ENCODE data around the gene ANKRD22. TPM values are rescaled to one million over a fixed set of nuclear protein-coding genes. Genes with fewer than 3 reads are reported as not detected.

Gene ANKRD22
- total and polyA plus RNA-seq, 12 donors: 0.29 to 2.0 (median 0.40) TPM; not detected in 4

DNA sequence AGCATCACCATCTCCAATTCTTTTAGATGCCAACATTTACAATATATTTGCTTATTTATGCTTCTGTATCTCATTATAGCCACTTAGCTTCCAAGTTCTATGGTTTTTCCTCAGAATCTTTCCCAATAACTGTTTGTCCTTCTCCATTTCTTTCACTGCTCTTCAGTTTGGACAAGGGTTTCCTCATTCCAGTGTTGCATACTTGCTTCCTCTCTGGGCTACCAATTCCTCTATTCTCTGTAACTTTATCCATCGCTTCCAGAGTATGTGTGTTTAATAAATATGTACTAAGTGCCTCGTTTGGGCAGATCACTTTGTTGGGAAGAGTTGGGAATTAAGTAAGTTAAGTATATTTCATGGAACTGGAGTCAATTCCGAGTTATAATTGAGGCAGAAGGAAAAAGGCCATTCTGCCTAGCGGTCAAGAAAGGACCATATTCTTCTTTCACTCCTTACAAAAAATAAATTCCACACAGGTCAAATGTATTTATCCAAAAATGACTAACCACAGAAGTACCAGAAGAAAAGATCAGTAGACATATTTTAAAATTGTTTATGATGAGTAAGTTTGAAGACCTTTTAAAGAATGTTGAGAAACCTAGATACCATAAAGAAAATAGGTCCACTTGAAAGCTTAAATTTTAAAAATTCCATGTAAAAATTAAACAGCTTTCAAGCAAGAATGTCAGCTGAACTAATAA, 39.2 kb upstream of the ANKRD22 start:
- no peaks in the 10 kb centered on the region for H3K27me3 ChIP-seq
- DNase-seq: no peak
- no peaks in the 10 kb centered on the region for H3K36me3 ChIP-seq (replicated peaks in 1 of 2)
- TF ChIP-seq, protein P1, sequence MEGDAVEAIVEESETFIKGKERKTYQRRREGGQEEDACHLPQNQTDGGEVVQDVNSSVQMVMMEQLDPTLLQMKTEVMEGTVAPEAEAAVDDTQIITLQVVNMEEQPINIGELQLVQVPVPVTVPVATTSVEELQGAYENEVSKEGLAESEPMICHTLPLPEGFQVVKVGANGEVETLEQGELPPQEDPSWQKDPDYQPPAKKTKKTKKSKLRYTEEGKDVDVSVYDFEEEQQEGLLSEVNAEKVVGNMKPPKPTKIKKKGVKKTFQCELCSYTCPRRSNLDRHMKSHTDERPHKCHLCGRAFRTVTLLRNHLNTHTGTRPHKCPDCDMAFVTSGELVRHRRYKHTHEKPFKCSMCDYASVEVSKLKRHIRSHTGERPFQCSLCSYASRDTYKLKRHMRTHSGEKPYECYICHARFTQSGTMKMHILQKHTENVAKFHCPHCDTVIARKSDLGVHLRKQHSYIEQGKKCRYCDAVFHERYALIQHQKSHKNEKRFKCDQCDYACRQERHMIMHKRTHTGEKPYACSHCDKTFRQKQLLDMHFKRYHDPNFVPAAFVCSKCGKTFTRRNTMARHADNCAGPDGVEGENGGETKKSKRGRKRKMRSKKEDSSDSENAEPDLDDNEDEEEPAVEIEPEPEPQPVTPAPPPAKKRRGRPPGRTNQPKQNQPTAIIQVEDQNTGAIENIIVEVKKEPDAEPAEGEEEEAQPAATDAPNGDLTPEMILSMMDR (IDR thresholded peaks at IDR 0.05): no peak
- no peak for TF ChIP-seq POLR2A (IDR thresholded peaks at IDR 0.05)
- H3K9me3 ChIP-seq (replicated peaks in 1 of 3): no peaks in the 10 kb centered on the region
- intact Hi-C loops (cut with DNase I): no loop called here
- peak overlapping the region in 1 of 5 donors; percentile 6 for H3K27ac ChIP-seq
- H3K4me3 ChIP-seq: no peak overlapping the region
- WGBS, 4 donors: 92 to 93% (median 93%) methylated on average over 4 of the region's 4 CpGs
- H3K4me1 ChIP-seq (replicated peaks in 1 of 2): peaks cover 30 to 82% of the 10 kb centered on the region in 2 donors

DNA sequence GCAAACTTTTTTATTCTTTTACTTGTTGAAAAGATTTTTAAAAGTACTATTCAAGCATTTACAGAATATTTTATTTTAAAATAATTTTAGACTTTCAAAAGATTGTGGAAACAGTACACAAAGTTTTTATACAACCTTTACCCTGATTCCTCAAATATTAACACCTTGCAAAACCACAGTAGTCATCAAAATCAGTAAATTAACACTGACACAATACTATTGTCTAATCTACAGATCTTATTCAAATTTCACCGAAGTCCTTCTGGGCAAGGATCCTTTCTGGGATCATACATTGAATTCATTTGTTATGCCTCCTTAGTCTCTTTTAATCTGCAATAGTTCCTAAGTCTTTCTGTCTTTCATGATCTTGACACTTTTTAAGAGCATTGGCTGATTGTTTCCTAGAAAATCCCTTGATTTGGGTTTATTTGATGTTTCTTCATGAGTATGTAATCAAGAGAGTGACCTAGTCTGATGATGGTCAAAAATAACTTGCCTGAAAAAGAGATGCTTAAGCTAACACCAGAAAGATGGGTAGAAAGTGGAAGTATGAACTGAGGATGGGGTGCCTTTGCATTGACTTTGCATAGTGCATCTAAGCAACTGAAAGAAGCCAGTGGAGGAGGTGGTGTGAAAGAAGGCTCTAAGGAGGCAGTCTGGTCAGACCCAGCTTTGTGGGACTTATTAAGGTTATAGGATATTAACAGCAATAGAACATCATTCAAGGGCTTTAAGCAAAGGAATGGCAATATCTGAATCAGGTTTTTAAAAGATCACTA, 38.1 kb upstream of the ANKRD22 start:
- H3K4me1 ChIP-seq (replicated peaks in 1 of 2): peaks cover 30 to 82% of the 10 kb centered on the region in 2 donors
- intact Hi-C loops (cut with DNase I): no loop called here
- TF ChIP-seq POLR2A (IDR thresholded peaks at IDR 0.05): no peak
- TF ChIP-seq, protein P1 (IDR thresholded peaks at IDR 0.05): no peak
- no peak overlapping the region for H3K4me3 ChIP-seq
- no peaks in the 10 kb centered on the region for H3K36me3 ChIP-seq (replicated peaks in 1 of 2)
- WGBS, 4 donors: 72 to 95% (median 87%) methylated on average over 1 of the region's 1 CpG
- peak overlapping the region in 1 of 5 donors; percentile 6 for H3K27ac ChIP-seq
- H3K9me3 ChIP-seq (replicated peaks in 1 of 3): no peaks in the 10 kb centered on the region
- H3K27me3 ChIP-seq: no peaks in the 10 kb centered on the region
- no peak for DNase-seq

DNA sequence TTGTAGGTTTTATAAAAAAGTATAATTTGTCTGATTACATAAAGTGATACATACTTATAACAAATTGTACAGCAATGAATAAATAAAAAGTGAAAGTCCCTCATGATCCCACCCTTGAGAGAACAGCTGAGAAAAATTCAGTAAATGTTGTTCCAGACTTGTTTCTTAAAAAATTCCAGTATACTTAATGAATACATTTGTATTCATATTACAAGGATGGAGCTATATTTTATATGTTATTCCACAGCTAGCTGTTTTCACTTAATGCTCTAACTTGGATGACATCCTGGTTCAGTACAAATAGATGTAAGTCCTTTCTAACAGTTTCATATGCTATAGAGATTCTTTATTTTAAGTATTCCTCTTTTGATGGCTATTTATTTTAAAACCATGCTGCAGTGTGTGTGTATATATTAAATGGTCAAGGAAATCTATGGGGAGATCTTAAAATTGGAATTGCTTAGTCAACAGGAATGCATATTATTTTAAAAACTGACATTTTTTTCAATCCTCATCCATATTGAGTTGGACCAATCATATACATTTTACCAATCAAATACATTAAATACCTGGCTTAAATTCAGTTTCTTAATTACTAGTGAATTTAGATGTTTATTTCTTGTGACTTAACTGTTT, 37.3 kb upstream of the ANKRD22 start:
- TF ChIP-seq, protein P1 (IDR thresholded peaks at IDR 0.05): no peak
- TF ChIP-seq POLR2A (IDR thresholded peaks at IDR 0.05): no peak
- intact Hi-C loops (cut with DNase I): no loop called here

DNA sequence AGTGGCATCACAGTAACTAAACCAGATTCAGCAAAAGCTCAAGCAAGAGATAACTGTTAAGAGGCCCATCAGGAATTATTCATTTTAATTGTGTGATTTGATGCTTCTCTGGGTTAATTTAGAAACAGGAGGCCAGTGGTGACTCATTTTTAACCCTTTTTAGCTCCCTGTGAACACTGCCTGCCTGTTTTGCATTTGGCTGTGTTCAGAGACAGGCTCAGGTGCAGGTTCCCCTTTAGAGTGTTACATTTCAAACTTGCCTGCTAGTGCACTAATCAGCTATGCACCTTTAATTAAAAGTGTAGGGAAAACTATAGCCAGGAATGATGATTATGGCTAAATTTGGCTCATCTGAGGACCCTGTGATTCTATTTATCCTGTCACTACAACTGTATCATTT, 34.9 kb upstream of the ANKRD22 start:
- Histone ChIP-seq H3K27ac (no peak overlapping the region), H3K36me3 (replicated peaks in 1 of 2) (no peaks in the 10 kb centered on the region), H3K4me3 (no peak overlapping the region), H3K27me3 (no peaks in the 10 kb centered on the region), H3K4me1 (replicated peaks in 1 of 2) (peaks cover 32 to 83% of the 10 kb centered on the region in 2 donors), H3K9me3 (replicated peaks in 1 of 3) (no peaks in the 10 kb centered on the region)
- no peak for DNase-seq
- TF ChIP-seq, protein P1 (IDR thresholded peaks at IDR 0.05): no peak
- no peak for TF ChIP-seq POLR2A (IDR thresholded peaks at IDR 0.05)
- intact Hi-C loops (cut with DNase I): no loop called here

More for the DNA sequence above, 37.3 kb upstream of the ANKRD22 start:
- DNase-seq: no peak
- H3K27me3 ChIP-seq: no peaks in the 10 kb centered on the region
- H3K4me3 ChIP-seq: no peak overlapping the region
- no peaks in the 10 kb centered on the region for H3K9me3 ChIP-seq (replicated peaks in 1 of 3)
- no peak overlapping the region for H3K27ac ChIP-seq
- H3K36me3 ChIP-seq (replicated peaks in 1 of 2): no peaks in the 10 kb centered on the region
- peaks cover 24 to 82% of the 10 kb centered on the region in 2 donors for H3K4me1 ChIP-seq (replicated peaks in 1 of 2)

Data from adrenal gland (tissue), 12 donors.